Ovary (tissue), 9 donors: ENCODE data around the gene SENP6. TPM values are rescaled to one million over a fixed set of nuclear protein-coding genes. Genes with fewer than 3 reads are reported as not detected.

Experiments
- DNase-seq, 5 donors: peaks; one replicate each; pipeline ENCODE4 v3.0.0-alpha.2; 2019 to 2020
- H3K27ac ChIP-seq, 2 donors: fragments of 200-600 bp; one replicate each; pipeline versions ENCODE4 v1.5.1 to v1.8.0; 2019 to 2022
- H3K27me3 ChIP-seq: fragments of 200-600 bp; one replicate; pipeline ENCODE4 v1.8.0; 2022
- H3K36me3 ChIP-seq: fragments of 200-600 bp; sonication (generic); one replicate; pipeline ENCODE4 v1.5.1; 2019
- H3K4me1 ChIP-seq: one replicate; pipeline ENCODE4 v1.8.1; 2013; ENCODE audit warnings: mild to moderate bottlenecking, moderate library complexity; ENCODE audit not compliant: insufficient read depth
- H3K4me3 ChIP-seq: fragments of 200-600 bp; sonication (generic); one replicate; pipeline ENCODE4 v1.5.1; 2017
- H3K9me3 ChIP-seq, 2 donors: fragments of 200-600 bp in 1 of 2; sonication (generic) in 1 of 2; one replicate each; pipeline versions ENCODE4 v1.5.1 to v1.8.1; 2013 to 2019; ENCODE audit warnings: mild to moderate bottlenecking in 1 of 2, moderate library complexity in 1 of 2
- CTCF ChIP-seq, 3 donors: fragments of 450-650 bp in 2 of 3; fragments of 200-600 bp in 1 of 3; IDR thresholded peaks; one replicate each; pipeline versions ENCODE4 v1.5.1 to v1.8.0; 2016 to 2022; ENCODE audit warnings: antibody characterized with exemption in 3 of 3, mild to moderate bottlenecking in 1 of 3
- EP300 ChIP-seq: sonication (generic); formaldehyde crosslinking; IDR thresholded peaks from one replicate; pipeline ENCODE4 v1.6.1; 2017; ENCODE audit warnings: antibody characterized with exemption
- POLR2A ChIP-seq: fragments of 450-650 bp; IDR thresholded peaks from one replicate; pipeline ENCODE4 v1.6.1; 2017; ENCODE audit warnings: antibody characterized with exemption, mild to moderate bottlenecking, moderate library complexity
- WGBS, 3 donors: extraction: QIAGEN DNeasy Blood & Tissue Kit in 1 of 3; methylation state at CpG; one replicate each; pipeline versions ENCODE4 v1.1.5 to v1.1.7; 2013 to 2017; 5-methylcytosine and 5-hydroxymethylcytosine counted together
- intact Hi-C, 4 donors: fragments of 100-400 bp; cut with DNase I; formaldehyde crosslinking; loops; one replicate each; pipeline versions ENCODE4 v1.11.0 to v1.15.1; 2022 to 2023
- polyA plus RNA-seq, 2 donors: library from polyadenylated mRNA; stranded (reverse); fragments of 200-250 nt in 1 of 2; fragments of 350-450 nt in 1 of 2; fragmentation: Illumina TruSeq in 1 of 2; extraction: RNeasy Lipid Tissue Mini Kit (QIAGEN cat#74804) in 1 of 2; gene quantifications; one replicate each; pipeline ENCODE4 v1.2.3, GENCODE V29; 2013 to 2014
- total RNA-seq, 7 donors: library from RNA; depleted of rRNA in 2 of 7; stranded (reverse); fragments of >200 nt in 2 of 7; fragmentation: NEBNext Ultra II Directional in 3 of 7; extraction: Animal tissue kit (Norgen Biotek cat#: 25700) in 3 of 7; gene quantifications; one replicate each; pipeline versions ENCODE4 v1.1.0 to v1.2.4, GENCODE V29; 2016 to 2023
- donor health status: DM: no; HTN: no; CAD: no; lungs with moderate emphysema.
- donor health status: DM: no; HTN: no; CAD: no.
- donor health status: Bipolar disorder and iron deficiency.
- donor health status: DM: yes; HTN: yes; CAD: no.
- donor health status: DM: no; HTN: no; CAD: no.
- donor health status: DM: yes; HTN: yes; CAD: no.

SENP6 gene
- total and polyA plus RNA-seq, 9 donors: 43.0 to 158 (median 132) TPM

GRCh38 chr6:75600768-75601167 lies 912 bp upstream of the SENP6 start:
- H3K27me3 ChIP-seq: no peaks in the 10 kb centered on the region
- intact Hi-C loops: loop anchor here in 1 of 4 donors (5.0 kb wide), 1 partner anchor 147 kb away; the partner anchor contains the start of gene MYO6
- H3K4me1 ChIP-seq: peaks cover 12% of the 10 kb centered on the region
- no peaks in the 10 kb centered on the region for H3K36me3 ChIP-seq
- 36 to 46% (median 39%) methylated on average over 7 of the region's 7 CpGs for WGBS, 3 donors
- H3K27ac ChIP-seq: peak overlapping the region in 1 of 2 donors; percentile 100
- H3K9me3 ChIP-seq: no peaks in the 10 kb centered on the region
- DNase-seq: no peak
- no peak overlapping the region for H3K4me3 ChIP-seq
- TF ChIP-seq CTCF (IDR thresholded peaks at IDR 0.05): no peak
- TF ChIP-seq EP300: no peak
- no peak for TF ChIP-seq POLR2A

GRCh38 chr6:75602246-75603105 lies 796 bp downstream of the SENP6 start:
- peak in 4 of 5 donors; percentile 46 to 73 (median 56) for DNase-seq

GRCh38 chr6:75603106-75603420 lies 1.4 kb downstream of the SENP6 start:
- Histone ChIP-seq H3K36me3 (no peaks in the 10 kb centered on the region), H3K4me1 (peaks cover 17% of the 10 kb centered on the region), H3K27me3 (no peaks in the 10 kb centered on the region), H3K9me3 (no peaks in the 10 kb centered on the region), H3K4me3 (peak overlapping the region; percentile 82), H3K27ac (peak overlapping the region; percentile 99 to 100)
- no peak for TF ChIP-seq CTCF (IDR thresholded peaks at IDR 0.05)
- TF ChIP-seq EP300: no peak
- TF ChIP-seq POLR2A: no peak
- WGBS, 3 donors: 0 to 1% (median 0%) methylated on average over 2 of the region's 2 CpGs
- DNase-seq: no peak
- intact Hi-C loops: loop anchor here in 1 of 4 donors (5.0 kb wide), 1 partner anchor 144 kb away; the partner anchor contains the start of gene MYO6

More at GRCh38 chr6:75602246-75603105, 796 bp downstream of the SENP6 start:
- no peaks in the 10 kb centered on the region for H3K9me3 ChIP-seq
- no peaks in the 10 kb centered on the region for H3K36me3 ChIP-seq
- no peaks in the 10 kb centered on the region for H3K27me3 ChIP-seq
- TF ChIP-seq CTCF (IDR thresholded peaks at IDR 0.05) (no peak), POLR2A (peak; percentile 10)
- peak overlapping the region; percentile 99 to 100 for H3K27ac ChIP-seq
- 0 to 1% (median 0%) methylated on average over 43 to 70 of the region's 70 CpGs for WGBS, 3 donors
- H3K4me3 ChIP-seq: peak overlapping the region; percentile 82
- peaks cover 17% of the 10 kb centered on the region for H3K4me1 ChIP-seq
- intact Hi-C loops: loop anchor here in 1 of 4 donors (5.0 kb wide), 1 partner anchor 145 kb away; the partner anchor contains the start of gene MYO6

- intact Hi-C loops: loop anchor here in 1 of 4 donors (5.0 kb wide), 1 partner anchor 143 kb away; the partner anchor contains the start of gene MYO6
- DNase-seq: no peak
- H3K27me3 ChIP-seq: no peaks in the 10 kb centered on the region
- H3K4me3 ChIP-seq: no peak overlapping the region
- no peaks in the 10 kb centered on the region for H3K9me3 ChIP-seq
- H3K4me1 ChIP-seq: peaks cover 15% of the 10 kb centered on the region
- H3K36me3 ChIP-seq: no peaks in the 10 kb centered on the region
- TF ChIP-seq EP300: no peak
- H3K27ac ChIP-seq: no peak overlapping the region
- 88 to 92% (median 89%) methylated on average over 16 of the region's 16 CpGs for WGBS, 3 donors
These were observed 2.6 kb downstream of the SENP6 start for GRCh38 chr6:75604294-75604693.

GRCh38 chr6:75605635-75606034 lies 4.0 kb downstream of the SENP6 start:
- DNase-seq: no peak
- no peak overlapping the region for H3K27ac ChIP-seq
- intact Hi-C loops: no loop called here
- TF ChIP-seq EP300 (no peak), CTCF (IDR thresholded peaks at IDR 0.05) (no peak), POLR2A (no peak)
- H3K4me3 ChIP-seq: no peak overlapping the region
- H3K27me3 ChIP-seq: no peaks in the 10 kb centered on the region
- WGBS, 3 donors: 93 to 97% (median 94%) methylated on average over 4 of the region's 4 CpGs
- no peaks in the 10 kb centered on the region for H3K36me3 ChIP-seq
- H3K9me3 ChIP-seq: no peaks in the 10 kb centered on the region
- H3K4me1 ChIP-seq: peaks cover 13% of the 10 kb centered on the region
